Astrocyte (in vitro differentiated cells and primary cell): Measurements from ENCODE around the gene HOXA5. TPM values are rescaled to one million over a fixed set of nuclear protein-coding genes. Genes with fewer than 3 reads are reported as not detected.
A peak's percentile ranks its signal among the peaks of the same experiment; 100 is the strongest.

Experiments used
- DNase-seq: peaks from one replicate; pipeline ENCODE4 v3.0.0-alpha.2; 2010; ENCODE audit warnings: low read depth
- FAIRE-seq: peaks from 2 replicates; lab custom pipeline; 2011; peaks lifted over from hg19 to GRCh38; lab: Jason Lieb, UNC
- H2AFZ ChIP-seq: 2 replicates; pipeline ENCODE4 v1.6.0; 2012; ENCODE audit warnings: low read depth, low read length, inconsistent platforms
- H3K27ac ChIP-seq: 2 replicates; pipeline ENCODE4 v1.5.1; 2011; ENCODE audit warnings: low read depth, low read length, inconsistent platforms
- H3K27me3 ChIP-seq: 2 replicates; pipeline ENCODE4 v1.6.0; 2011; ENCODE audit warnings: low read length, inconsistent platforms; ENCODE audit not compliant: insufficient read depth
- H3K36me3 ChIP-seq: 2 replicates; pipeline ENCODE4 v1.5.1; 2011; ENCODE audit warnings: low read length, inconsistent platforms; ENCODE audit not compliant: insufficient read depth
- H3K4me1 ChIP-seq: 2 replicates; pipeline ENCODE4 v1.5.1; 2011; ENCODE audit warnings: low read length, inconsistent platforms; ENCODE audit not compliant: insufficient read depth
- H3K4me2 ChIP-seq: 2 replicates; pipeline ENCODE4 v1.6.0; 2012; ENCODE audit warnings: low read length, inconsistent platforms
- H3K4me3 ChIP-seq: 2 replicates; pipeline ENCODE4 v1.5.1; 2011; ENCODE audit warnings: low read depth, mild to moderate bottlenecking, low read length, inconsistent platforms; ENCODE audit not compliant: insufficient read depth
- H3K79me2 ChIP-seq: 2 replicates; pipeline ENCODE4 v1.6.0; 2012; ENCODE audit warnings: mild to moderate bottlenecking, low read length, inconsistent platforms; ENCODE audit not compliant: insufficient read depth
- H3K9ac ChIP-seq: 2 replicates; pipeline ENCODE4 v1.6.0; 2012; ENCODE audit warnings: mild to moderate bottlenecking, low read length, inconsistent platforms
- H3K9me3 ChIP-seq: 2 replicates; pipeline ENCODE4 v1.5.1; 2012; ENCODE audit warnings: low read depth, mild to moderate bottlenecking, low read length, inconsistent platforms; ENCODE audit not compliant: insufficient read depth
- H4K20me1 ChIP-seq: 2 replicates; pipeline ENCODE4 v1.6.0; 2012; ENCODE audit warnings: low read length, inconsistent platforms; ENCODE audit not compliant: insufficient read depth
- H3K27ac Mint-ChIP-seq: one replicate; pipeline ENCODE4 v1.8.0; 2021; ENCODE audit warnings: mild to moderate bottlenecking, mixed read lengths; ENCODE audit not compliant: unreplicated experiment
- H3K27me3 Mint-ChIP-seq: one replicate; pipeline ENCODE4 v1.8.0; 2021; ENCODE audit warnings: low read depth, mixed read lengths; ENCODE audit not compliant: unreplicated experiment
- H3K36me3 Mint-ChIP-seq: one replicate; pipeline ENCODE4 v1.8.0; 2021; ENCODE audit warnings: low read depth, mixed read lengths; ENCODE audit not compliant: unreplicated experiment
- H3K4me1 Mint-ChIP-seq: one replicate; pipeline ENCODE4 v1.8.0; 2021; ENCODE audit warnings: low read depth, mixed read lengths; ENCODE audit not compliant: unreplicated experiment
- H3K4me3 Mint-ChIP-seq: one replicate; pipeline ENCODE4 v1.8.0; 2021; ENCODE audit warnings: mild to moderate bottlenecking, moderate library complexity, mixed read lengths; ENCODE audit not compliant: unreplicated experiment
- H3K9me3 Mint-ChIP-seq: one replicate; pipeline ENCODE4 v1.8.0; 2021; ENCODE audit warnings: mild to moderate bottlenecking, mixed read lengths; ENCODE audit not compliant: unreplicated experiment
- EZH2 ChIP-seq: IDR thresholded peaks from 2 replicates; pipeline ENCODE4 v1.6.1; 2012; ENCODE audit warnings: mild to moderate bottlenecking, low read length, inconsistent platforms; ENCODE audit not compliant: insufficient read depth
- total RNA-seq: library from RNA; stranded (reverse); gene quantifications from 2 replicates; pipeline ENCODE4 v1.2.1, GENCODE V29; 2021
- TF ChIP-seq, protein P1 (sequence below): IDR thresholded peaks from 2 replicates; pipeline ENCODE4 v1.5.1; 2011; ENCODE audit warnings: low read depth, mild to moderate bottlenecking, inconsistent platforms, low read length, moderate library complexity; ENCODE audit not compliant: insufficient read depth

The HOXA5 gene
- total RNA-seq, 1 donor from 2014 or later = not detected

DNA sequence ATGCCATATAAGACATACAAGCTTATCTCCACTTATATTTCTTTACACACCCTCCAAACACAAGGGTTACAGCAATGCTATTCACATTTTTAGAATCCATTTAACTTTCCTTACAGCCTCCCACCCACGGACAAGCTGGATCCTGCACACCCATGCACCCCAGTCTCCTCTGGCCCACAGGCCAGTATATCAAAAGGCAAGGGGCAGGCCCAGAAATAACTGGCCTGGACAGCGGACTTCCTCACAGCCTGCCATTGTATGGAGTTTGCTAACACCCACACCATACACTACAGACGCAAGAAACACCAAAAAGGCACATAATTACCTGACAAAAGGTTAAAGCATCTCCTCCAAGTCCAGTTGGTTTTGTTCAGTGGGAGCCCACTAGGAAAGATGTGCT lies 24.9 kb downstream of the HOXA5 start:
- peaks cover 93% of the 10 kb centered on the region for H3K27me3 Mint-ChIP-seq
- Histone ChIP-seq H3K4me3 (peak overlapping the region; percentile 69), H3K9me3 (no peaks in the 10 kb centered on the region), H3K27ac (peak overlapping the region; percentile 83), H3K36me3 (no peaks in the 10 kb centered on the region), H2AFZ (no peak overlapping the region), H3K27me3 (peaks cover 72% of the 10 kb centered on the region), H3K9ac (peak overlapping the region; percentile 87), H3K79me2 (peaks cover 65% of the 10 kb centered on the region), H3K4me1 (peaks cover 8% of the 10 kb centered on the region), H3K4me2 (peak overlapping the region; percentile 82), H4K20me1 (peaks cover 4% of the 10 kb centered on the region)
- peaks cover 32% of the 10 kb centered on the region for H3K9me3 Mint-ChIP-seq
- H3K4me1 Mint-ChIP-seq = peaks cover 2% of the 10 kb centered on the region
- no peak for TF ChIP-seq EZH2
- TF ChIP-seq, protein P1, sequence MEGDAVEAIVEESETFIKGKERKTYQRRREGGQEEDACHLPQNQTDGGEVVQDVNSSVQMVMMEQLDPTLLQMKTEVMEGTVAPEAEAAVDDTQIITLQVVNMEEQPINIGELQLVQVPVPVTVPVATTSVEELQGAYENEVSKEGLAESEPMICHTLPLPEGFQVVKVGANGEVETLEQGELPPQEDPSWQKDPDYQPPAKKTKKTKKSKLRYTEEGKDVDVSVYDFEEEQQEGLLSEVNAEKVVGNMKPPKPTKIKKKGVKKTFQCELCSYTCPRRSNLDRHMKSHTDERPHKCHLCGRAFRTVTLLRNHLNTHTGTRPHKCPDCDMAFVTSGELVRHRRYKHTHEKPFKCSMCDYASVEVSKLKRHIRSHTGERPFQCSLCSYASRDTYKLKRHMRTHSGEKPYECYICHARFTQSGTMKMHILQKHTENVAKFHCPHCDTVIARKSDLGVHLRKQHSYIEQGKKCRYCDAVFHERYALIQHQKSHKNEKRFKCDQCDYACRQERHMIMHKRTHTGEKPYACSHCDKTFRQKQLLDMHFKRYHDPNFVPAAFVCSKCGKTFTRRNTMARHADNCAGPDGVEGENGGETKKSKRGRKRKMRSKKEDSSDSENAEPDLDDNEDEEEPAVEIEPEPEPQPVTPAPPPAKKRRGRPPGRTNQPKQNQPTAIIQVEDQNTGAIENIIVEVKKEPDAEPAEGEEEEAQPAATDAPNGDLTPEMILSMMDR = no peak
- no peak for DNase-seq
- H3K4me3 Mint-ChIP-seq = no peak overlapping the region
- peaks cover 2% of the 10 kb centered on the region for H3K36me3 Mint-ChIP-seq
- FAIRE-seq = no peak
- no peak overlapping the region for H3K27ac Mint-ChIP-seq

DNA sequence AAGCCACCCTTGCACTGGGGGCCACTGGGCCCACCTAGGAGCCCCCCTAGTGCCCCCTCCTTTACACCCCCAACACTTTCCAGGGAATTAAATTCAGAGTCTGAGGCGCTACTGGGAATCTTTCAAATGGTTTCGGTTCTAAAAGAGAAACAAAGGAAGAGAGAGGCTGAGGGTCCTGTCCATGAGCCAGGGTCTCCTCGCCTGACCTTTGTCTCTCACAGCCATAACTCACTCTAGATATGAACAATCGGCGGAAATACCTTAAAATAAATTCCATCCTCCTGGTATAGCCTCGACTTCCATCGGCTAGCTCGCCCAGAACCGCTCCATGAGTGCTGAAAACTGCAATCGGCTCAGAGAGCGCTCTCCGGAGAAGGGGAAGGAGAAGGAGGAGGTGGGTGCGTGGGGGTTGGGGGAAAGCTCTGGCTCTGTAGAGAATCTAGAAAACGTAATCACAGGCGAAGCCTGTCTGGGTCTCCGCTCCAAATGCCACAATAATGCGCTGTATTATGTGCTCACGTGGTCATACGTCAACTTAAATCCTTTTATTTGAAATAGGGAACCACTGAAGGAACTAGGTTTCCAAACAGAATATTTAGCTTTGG lies 25.5 kb downstream of the HOXA5 start:
- Histone ChIP-seq H3K27ac (peak overlapping the region; percentile 83), H3K4me2 (peak overlapping the region; percentile 82), H3K79me2 (peaks cover 71% of the 10 kb centered on the region), H3K9ac (peak overlapping the region; percentile 87), H3K9me3 (no peaks in the 10 kb centered on the region), H2AFZ (no peak overlapping the region), H3K4me3 (peak overlapping the region; percentile 69), H3K4me1 (peaks cover 2% of the 10 kb centered on the region), H3K27me3 (peaks cover 71% of the 10 kb centered on the region), H4K20me1 (peaks cover 4% of the 10 kb centered on the region), H3K36me3 (no peaks in the 10 kb centered on the region)
- Mint-ChIP-seq H3K27ac (no peak overlapping the region), H3K4me3 (no peak overlapping the region), H3K36me3 (peaks cover 2% of the 10 kb centered on the region), H3K27me3 (peaks cover 91% of the 10 kb centered on the region), H3K4me1 (peaks cover 2% of the 10 kb centered on the region), H3K9me3 (peaks cover 35% of the 10 kb centered on the region)
- DNase-seq (peak; percentile 88), FAIRE-seq (no peak)
- no peak for TF ChIP-seq EZH2
- TF ChIP-seq, protein P1 = no peak
